Chondrocyte (in vitro differentiated cells): ENCODE measurements around the gene EYS. TPM values are rescaled to one million over a fixed set of nuclear protein-coding genes. Genes with fewer than 3 reads are reported as not detected.

Experiments used
- DNase-seq: peaks from one replicate; pipeline ENCODE4 v3.0.0; 2021; ENCODE audit warnings: mixed read lengths, low spot score
- H3K27ac Mint-ChIP-seq: one replicate; pipeline ENCODE4 v1.8.0; 2021; ENCODE audit warnings: mild to moderate bottlenecking, moderate library complexity, mixed read lengths; ENCODE audit not compliant: unreplicated experiment
- H3K27me3 Mint-ChIP-seq: 2 replicates; pipeline ENCODE4 v1.8.0; 2021; ENCODE audit warnings: low read depth, mixed read lengths
- H3K36me3 Mint-ChIP-seq: 2 replicates; pipeline ENCODE4 v1.8.0; 2021; ENCODE audit warnings: low read depth, mixed read lengths
- H3K4me1 Mint-ChIP-seq: 2 replicates; pipeline ENCODE4 v1.8.0; 2021; ENCODE audit warnings: low read depth, mild to moderate bottlenecking, mixed read lengths
- H3K4me3 Mint-ChIP-seq: one replicate; pipeline ENCODE4 v1.8.0; 2021; ENCODE audit warnings: mild to moderate bottlenecking, moderate library complexity, mixed read lengths; ENCODE audit not compliant: unreplicated experiment
- H3K9me3 Mint-ChIP-seq: 2 replicates; pipeline ENCODE4 v1.8.0; 2021; ENCODE audit warnings: low read depth, mixed read lengths
- total RNA-seq: library from RNA; stranded (reverse); gene quantifications from 3 replicates; pipeline ENCODE4 v1.2.1, GENCODE V29; 2021
- TF ChIP-seq, protein P1 (sequence below): fragments of 200-600 bp; sonication (generic); IDR thresholded peaks from 2 replicates; pipeline ENCODE4 v1.5.0; 2021; ENCODE audit warnings: antibody characterized with exemption, mild to moderate bottlenecking, moderate library complexity

Gene EYS
- total RNA-seq, 1 donor from 2014 or later = not detected

DNA sequence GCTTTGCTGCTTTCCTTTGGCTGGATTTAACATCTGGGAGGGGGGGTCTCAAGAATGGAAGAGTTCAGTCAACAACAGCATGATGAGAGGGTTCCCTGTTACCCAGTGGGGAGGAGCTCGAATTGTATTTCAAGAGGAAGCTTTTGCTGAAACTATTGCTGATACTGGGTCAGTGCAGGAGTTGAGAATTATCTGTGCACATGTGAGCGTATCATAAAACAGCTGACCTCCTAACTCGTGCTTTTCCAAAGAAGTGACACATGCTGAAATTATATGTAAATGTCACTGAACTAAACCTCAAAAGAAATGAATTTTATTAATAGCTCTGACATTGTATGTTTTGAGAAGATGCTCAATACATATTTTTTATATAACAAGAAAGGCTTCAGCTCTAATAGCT, 1975.1 kb downstream of the EYS start:
- Mint-ChIP-seq H3K4me1 (peaks cover 24% of the 10 kb centered on the region), H3K9me3 (peaks cover 6% of the 10 kb centered on the region), H3K27me3 (no peaks in the 10 kb centered on the region), H3K27ac (peak overlapping the region; percentile 88), H3K4me3 (no peak overlapping the region), H3K36me3 (peaks cover 2% of the 10 kb centered on the region)
- DNase-seq = no peak
- TF ChIP-seq, protein P1, sequence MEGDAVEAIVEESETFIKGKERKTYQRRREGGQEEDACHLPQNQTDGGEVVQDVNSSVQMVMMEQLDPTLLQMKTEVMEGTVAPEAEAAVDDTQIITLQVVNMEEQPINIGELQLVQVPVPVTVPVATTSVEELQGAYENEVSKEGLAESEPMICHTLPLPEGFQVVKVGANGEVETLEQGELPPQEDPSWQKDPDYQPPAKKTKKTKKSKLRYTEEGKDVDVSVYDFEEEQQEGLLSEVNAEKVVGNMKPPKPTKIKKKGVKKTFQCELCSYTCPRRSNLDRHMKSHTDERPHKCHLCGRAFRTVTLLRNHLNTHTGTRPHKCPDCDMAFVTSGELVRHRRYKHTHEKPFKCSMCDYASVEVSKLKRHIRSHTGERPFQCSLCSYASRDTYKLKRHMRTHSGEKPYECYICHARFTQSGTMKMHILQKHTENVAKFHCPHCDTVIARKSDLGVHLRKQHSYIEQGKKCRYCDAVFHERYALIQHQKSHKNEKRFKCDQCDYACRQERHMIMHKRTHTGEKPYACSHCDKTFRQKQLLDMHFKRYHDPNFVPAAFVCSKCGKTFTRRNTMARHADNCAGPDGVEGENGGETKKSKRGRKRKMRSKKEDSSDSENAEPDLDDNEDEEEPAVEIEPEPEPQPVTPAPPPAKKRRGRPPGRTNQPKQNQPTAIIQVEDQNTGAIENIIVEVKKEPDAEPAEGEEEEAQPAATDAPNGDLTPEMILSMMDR = no peak

DNA sequence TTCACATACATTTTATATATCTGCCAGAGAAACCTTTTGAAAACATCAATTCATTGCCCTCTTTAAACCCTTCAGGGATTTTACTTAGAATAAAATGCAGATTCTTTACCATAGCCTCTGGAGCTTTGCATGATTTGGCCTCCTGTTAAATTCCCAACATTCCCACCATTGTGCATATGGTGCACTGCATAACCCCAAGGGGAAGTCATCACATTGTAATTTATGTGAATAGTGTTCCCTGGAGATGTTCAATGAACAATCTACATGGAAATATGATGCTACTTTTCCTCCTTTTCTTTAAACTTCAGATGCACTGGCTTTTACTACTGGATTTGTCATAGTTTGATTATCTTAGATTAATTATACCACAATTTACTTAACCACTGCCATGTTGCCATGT, 1976.7 kb downstream of the EYS start:
- H3K36me3 Mint-ChIP-seq = peaks cover 2% of the 10 kb centered on the region
- TF ChIP-seq, protein P1 = no peak
- H3K4me3 Mint-ChIP-seq = no peak overlapping the region
- no peak overlapping the region for H3K27ac Mint-ChIP-seq
- H3K4me1 Mint-ChIP-seq = peaks cover 24% of the 10 kb centered on the region
- no peak for DNase-seq
- H3K27me3 Mint-ChIP-seq = no peaks in the 10 kb centered on the region
- peaks cover under 1% of the 10 kb centered on the region for H3K9me3 Mint-ChIP-seq

DNA sequence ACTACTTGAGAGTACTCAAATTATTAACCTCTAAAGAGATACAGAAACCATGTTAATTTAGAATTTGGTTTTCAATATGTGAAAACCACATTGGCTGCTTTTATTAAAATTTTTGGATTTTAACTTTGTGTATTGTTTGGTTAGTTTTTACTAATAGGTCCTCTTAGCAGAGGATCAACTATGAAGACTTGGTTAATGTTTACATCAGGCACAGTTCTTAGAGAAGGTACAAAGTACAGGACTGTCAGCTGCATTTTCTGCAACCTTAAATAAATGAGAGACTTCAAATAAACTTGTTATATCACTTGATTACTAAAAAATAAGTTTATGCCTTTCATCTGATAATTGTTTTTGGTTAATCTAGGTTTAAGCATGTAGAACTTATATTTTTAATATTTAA, 1982.3 kb downstream of the EYS start:
- H3K27ac Mint-ChIP-seq = no peak overlapping the region
- TF ChIP-seq, protein P1 = no peak
- no peaks in the 10 kb centered on the region for H3K27me3 Mint-ChIP-seq
- no peak overlapping the region for H3K4me3 Mint-ChIP-seq
- peaks cover under 1% of the 10 kb centered on the region for H3K4me1 Mint-ChIP-seq
- no peaks in the 10 kb centered on the region for H3K9me3 Mint-ChIP-seq
- no peak for DNase-seq
- H3K36me3 Mint-ChIP-seq = peaks cover 1% of the 10 kb centered on the region

DNA sequence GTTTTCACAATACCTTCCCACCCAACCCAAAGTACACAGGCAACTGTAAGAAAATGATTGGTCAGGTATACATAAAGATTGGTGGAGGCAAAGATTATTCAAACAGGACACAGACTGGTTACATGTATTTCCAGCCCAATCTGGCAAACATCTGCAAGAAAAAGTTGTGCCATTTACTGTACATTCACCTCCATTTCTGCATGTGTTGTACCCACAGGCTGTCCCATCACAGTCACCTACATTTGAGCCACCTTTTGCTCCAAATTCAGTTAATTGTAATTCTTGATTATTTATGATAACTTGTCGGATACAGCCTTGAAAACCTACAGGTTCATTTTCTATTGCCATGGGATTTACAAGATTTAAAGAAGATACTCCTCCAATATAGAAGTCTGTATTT, 1985.8 kb downstream of the EYS start:
- DNase-seq = no peak
- Mint-ChIP-seq H3K4me1 (no peaks in the 10 kb centered on the region), H3K27ac (no peak overlapping the region), H3K4me3 (no peak overlapping the region), H3K36me3 (peaks cover 1% of the 10 kb centered on the region), H3K27me3 (no peaks in the 10 kb centered on the region), H3K9me3 (no peaks in the 10 kb centered on the region)
- TF ChIP-seq, protein P1 = no peak

DNA sequence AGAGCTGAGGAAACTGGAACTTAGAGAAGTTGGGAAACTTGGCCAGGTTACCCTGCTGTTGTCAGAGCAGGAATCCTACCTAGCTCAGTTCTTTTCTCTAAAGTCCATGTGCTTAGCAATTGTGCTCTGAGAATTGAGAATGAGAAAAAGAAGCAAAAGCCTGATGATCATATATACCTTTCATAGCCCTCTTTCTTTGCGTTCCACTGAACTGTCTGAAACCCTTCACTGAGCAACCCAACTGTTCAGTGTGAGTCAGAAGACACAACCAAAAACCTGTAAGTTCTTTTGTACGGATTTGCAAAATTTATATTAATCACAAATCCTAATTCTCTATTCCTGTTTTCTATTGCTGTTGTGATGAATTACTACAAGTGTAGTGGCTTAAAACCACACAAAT, 1990.9 kb downstream of the EYS start:
- Mint-ChIP-seq H3K27ac (no peak overlapping the region), H3K27me3 (no peaks in the 10 kb centered on the region), H3K4me1 (no peaks in the 10 kb centered on the region), H3K4me3 (no peak overlapping the region), H3K36me3 (peaks cover 23% of the 10 kb centered on the region), H3K9me3 (no peaks in the 10 kb centered on the region)
- TF ChIP-seq, protein P1 = no peak
- no peak for DNase-seq
